ENCODE measurements around the gene RBBP9. TPM values are rescaled to one million over a fixed set of nuclear protein-coding genes. Genes with fewer than 3 reads are reported as not detected.

Gene RBBP9
- total and polyA plus RNA-seq, 2 experiments from 2014 or later, result 8.0 to 22.5 TPM

DNA sequence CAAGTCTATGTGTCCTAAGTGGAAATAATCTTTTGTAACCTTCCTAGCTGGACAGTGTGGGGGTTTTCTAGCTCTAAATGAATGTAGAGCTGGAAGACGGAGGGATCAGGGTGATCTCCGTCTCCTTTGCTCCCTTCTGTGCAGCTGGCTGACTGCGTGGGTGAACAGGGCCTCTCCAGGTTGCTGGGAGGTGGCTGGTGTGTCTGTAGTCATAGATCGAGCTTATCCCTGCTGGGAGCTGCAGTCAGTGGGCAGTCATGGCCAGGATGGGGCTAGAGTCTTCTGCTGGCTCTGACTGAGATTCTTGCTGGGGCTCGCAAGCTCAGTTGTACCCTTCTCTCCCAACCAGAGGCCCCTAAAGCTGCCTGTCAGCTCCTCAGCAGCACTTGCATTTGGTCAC, 17.1 kb upstream of the RBBP9 start:
- DNase-seq (ENCODE audit: low spot score), result no peak
- 92% methylated on average over 5 of the region's 5 CpGs for WGBS (ENCODE audit: low lambda C conversion rate, missing lambda C conversion rate)
- no peaks in the 10 kb centered on the region for H3K27me3 ChIP-seq

DNA sequence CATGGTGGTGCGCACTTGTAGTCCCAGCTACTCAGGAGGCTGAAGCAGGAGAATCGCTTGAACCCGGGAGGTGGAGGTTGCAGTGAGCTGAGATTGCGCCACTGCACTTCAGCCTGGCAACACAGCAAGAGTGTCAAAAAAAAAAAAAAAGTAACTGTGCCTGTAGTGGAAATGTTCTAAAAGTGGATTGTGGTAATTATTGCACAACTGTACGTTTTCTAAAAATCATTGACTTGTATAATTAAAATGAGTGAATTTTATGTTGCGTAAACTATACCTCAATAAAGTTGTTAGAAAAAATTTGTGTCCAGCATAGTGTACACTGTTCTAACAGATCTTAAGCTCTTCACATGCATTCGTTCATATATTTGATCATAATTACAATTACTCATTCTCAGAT, 16.2 kb upstream of the RBBP9 start:
- H3K27ac ChIP-seq, result no peak overlapping the region
- no peak for DNase-seq (ENCODE audit: low spot score)
- H3K4me1 ChIP-seq (ENCODE audit: insufficient read depth), result peaks cover 7% of the 10 kb centered on the region
- H3K79me2 ChIP-seq, result peaks cover 46% of the 10 kb centered on the region
- H3K36me3 ChIP-seq (replicated peaks; ENCODE audit: insufficient read depth, low read depth), result no peaks in the 10 kb centered on the region
- TF ChIP-seq, protein P1, sequence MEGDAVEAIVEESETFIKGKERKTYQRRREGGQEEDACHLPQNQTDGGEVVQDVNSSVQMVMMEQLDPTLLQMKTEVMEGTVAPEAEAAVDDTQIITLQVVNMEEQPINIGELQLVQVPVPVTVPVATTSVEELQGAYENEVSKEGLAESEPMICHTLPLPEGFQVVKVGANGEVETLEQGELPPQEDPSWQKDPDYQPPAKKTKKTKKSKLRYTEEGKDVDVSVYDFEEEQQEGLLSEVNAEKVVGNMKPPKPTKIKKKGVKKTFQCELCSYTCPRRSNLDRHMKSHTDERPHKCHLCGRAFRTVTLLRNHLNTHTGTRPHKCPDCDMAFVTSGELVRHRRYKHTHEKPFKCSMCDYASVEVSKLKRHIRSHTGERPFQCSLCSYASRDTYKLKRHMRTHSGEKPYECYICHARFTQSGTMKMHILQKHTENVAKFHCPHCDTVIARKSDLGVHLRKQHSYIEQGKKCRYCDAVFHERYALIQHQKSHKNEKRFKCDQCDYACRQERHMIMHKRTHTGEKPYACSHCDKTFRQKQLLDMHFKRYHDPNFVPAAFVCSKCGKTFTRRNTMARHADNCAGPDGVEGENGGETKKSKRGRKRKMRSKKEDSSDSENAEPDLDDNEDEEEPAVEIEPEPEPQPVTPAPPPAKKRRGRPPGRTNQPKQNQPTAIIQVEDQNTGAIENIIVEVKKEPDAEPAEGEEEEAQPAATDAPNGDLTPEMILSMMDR (IDR thresholded peaks at IDR 0.05; ENCODE audit: poor library complexity), result no peak
- TF ChIP-seq EZH2 (IDR thresholded peaks at IDR 0.05; ENCODE audit: borderline replicate concordance) (no peak), EZH2phosphoT487 (IDR thresholded peaks at IDR 0.05; ENCODE audit: low read depth, severe bottlenecking, unreplicated experiment) (no peak)
- no peak overlapping the region for H2AFZ ChIP-seq
- no peaks in the 10 kb centered on the region for H4K20me1 ChIP-seq (ENCODE audit: insufficient read depth, poor library complexity, severe bottlenecking)
- H3K4me2 ChIP-seq, result no peak overlapping the region
- no peaks in the 10 kb centered on the region for H3K27me3 ChIP-seq
- H3K4me3 ChIP-seq, result no peak overlapping the region
- 97% methylated on average over 7 of the region's 7 CpGs for WGBS (ENCODE audit: low lambda C conversion rate, missing lambda C conversion rate)
- no peaks in the 10 kb centered on the region for H3K9me2 ChIP-seq (replicated peaks; ENCODE audit: insufficient read depth)
- no peaks in the 10 kb centered on the region for H3K9me3 ChIP-seq (ENCODE audit: low read depth)

More for the DNA sequence above, 17.1 kb upstream of the RBBP9 start:
- H3K4me1 ChIP-seq (ENCODE audit: insufficient read depth), result peaks cover 2% of the 10 kb centered on the region
- no peak overlapping the region for H3K4me3 ChIP-seq
- no peaks in the 10 kb centered on the region for H3K9me3 ChIP-seq (ENCODE audit: low read depth)
- H3K27ac ChIP-seq, result no peak overlapping the region
- H2AFZ ChIP-seq, result no peak overlapping the region
- peaks cover 37% of the 10 kb centered on the region for H3K79me2 ChIP-seq
- H4K20me1 ChIP-seq (ENCODE audit: insufficient read depth, poor library complexity, severe bottlenecking), result no peaks in the 10 kb centered on the region
- H3K9me2 ChIP-seq (replicated peaks; ENCODE audit: insufficient read depth), result no peaks in the 10 kb centered on the region
- H3K36me3 ChIP-seq (replicated peaks; ENCODE audit: insufficient read depth, low read depth), result no peaks in the 10 kb centered on the region
- no peak overlapping the region for H3K4me2 ChIP-seq
- TF ChIP-seq EZH2 (IDR thresholded peaks at IDR 0.05; ENCODE audit: borderline replicate concordance), result no peak
- TF ChIP-seq, protein P1 (IDR thresholded peaks at IDR 0.05; ENCODE audit: poor library complexity), result no peak
- no peak for TF ChIP-seq EZH2phosphoT487 (IDR thresholded peaks at IDR 0.05; ENCODE audit: low read depth, severe bottlenecking, unreplicated experiment)

DNA sequence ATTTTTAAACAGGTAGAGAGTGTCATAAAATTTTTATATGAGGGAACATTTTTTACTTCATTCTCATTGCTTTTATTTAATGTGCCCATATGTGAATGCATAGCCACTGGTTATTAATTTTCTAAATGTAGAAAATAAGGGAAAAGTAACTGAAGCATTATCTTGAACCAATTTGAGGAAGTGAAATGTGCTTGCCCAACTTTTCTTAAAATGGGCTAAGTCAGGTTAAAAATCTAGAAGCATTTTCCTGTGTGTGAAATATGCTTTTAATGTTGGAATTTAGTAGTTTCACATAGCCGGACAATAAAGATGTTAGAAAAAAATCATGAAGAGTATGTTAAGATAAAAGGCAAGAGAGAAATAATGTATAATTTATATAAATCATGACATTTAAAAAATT, 14.5 kb upstream of the RBBP9 start:
- no peak overlapping the region for H3K27ac ChIP-seq

More for the DNA sequence above, 14.5 kb upstream of the RBBP9 start:
- no peak overlapping the region for H2AFZ ChIP-seq
- TF ChIP-seq, protein P1 (IDR thresholded peaks at IDR 0.05; ENCODE audit: poor library complexity), result no peak
- TF ChIP-seq EZH2 (IDR thresholded peaks at IDR 0.05; ENCODE audit: borderline replicate concordance) (no peak), EZH2phosphoT487 (IDR thresholded peaks at IDR 0.05; ENCODE audit: low read depth, severe bottlenecking, unreplicated experiment) (no peak)
- H3K9me2 ChIP-seq (replicated peaks; ENCODE audit: insufficient read depth), result no peaks in the 10 kb centered on the region
- no peaks in the 10 kb centered on the region for H4K20me1 ChIP-seq (ENCODE audit: insufficient read depth, poor library complexity, severe bottlenecking)
- 100% methylated on average over 1 of the region's 1 CpG for WGBS (ENCODE audit: low lambda C conversion rate, missing lambda C conversion rate)
- no peaks in the 10 kb centered on the region for H3K9me3 ChIP-seq (ENCODE audit: low read depth)
- H3K79me2 ChIP-seq, result peaks cover 45% of the 10 kb centered on the region
- no peak for DNase-seq (ENCODE audit: low spot score)
- no peaks in the 10 kb centered on the region for H3K27me3 ChIP-seq
- no peak overlapping the region for H3K4me3 ChIP-seq
- peaks cover 7% of the 10 kb centered on the region for H3K4me1 ChIP-seq (ENCODE audit: insufficient read depth)
- H3K36me3 ChIP-seq (replicated peaks; ENCODE audit: insufficient read depth, low read depth), result no peaks in the 10 kb centered on the region
- no peak overlapping the region for H3K4me2 ChIP-seq
